Measurements from ENCODE around the gene CRELD1. TPM values are rescaled to one million over a fixed set of nuclear protein-coding genes. Genes with fewer than 3 reads are reported as not detected.
A peak's percentile ranks its signal among the peaks of the same experiment; 100 is the strongest.

CRELD1 gene
- total RNA-seq, 4 donors from 2014 or later, result 54.3 to 80.0 (median 64.6) TPM

GRCh38 chr3:9951126-9951525, 17.5 kb downstream of the CRELD1 start:
- Histone ChIP-seq H3K36me3 (peaks cover 0 to 19% of the 10 kb centered on the region in 2 donors), H3K4me3 (no peak overlapping the region), H3K9me3 (no peaks in the 10 kb centered on the region), H3K27me3 (no peaks in the 10 kb centered on the region), H3K27ac (no peak overlapping the region), H3K4me1 (peaks cover 0 to 40% (median 14%) of the 10 kb centered on the region in 3 donors)
- WGBS, 2 donors (ENCODE audit: low coverage in 1 of 2), result 17 to 27% methylated on average over 2 to 5 of the region's 7 CpGs
- no peak for ATAC-seq
- TF ChIP-seq POLR2AphosphoS5 (IDR thresholded peaks at IDR 0.05), result no peak
- TF ChIP-seq EP300 (IDR thresholded peaks at IDR 0.05), result no peak
- TF ChIP-seq, protein P1, sequence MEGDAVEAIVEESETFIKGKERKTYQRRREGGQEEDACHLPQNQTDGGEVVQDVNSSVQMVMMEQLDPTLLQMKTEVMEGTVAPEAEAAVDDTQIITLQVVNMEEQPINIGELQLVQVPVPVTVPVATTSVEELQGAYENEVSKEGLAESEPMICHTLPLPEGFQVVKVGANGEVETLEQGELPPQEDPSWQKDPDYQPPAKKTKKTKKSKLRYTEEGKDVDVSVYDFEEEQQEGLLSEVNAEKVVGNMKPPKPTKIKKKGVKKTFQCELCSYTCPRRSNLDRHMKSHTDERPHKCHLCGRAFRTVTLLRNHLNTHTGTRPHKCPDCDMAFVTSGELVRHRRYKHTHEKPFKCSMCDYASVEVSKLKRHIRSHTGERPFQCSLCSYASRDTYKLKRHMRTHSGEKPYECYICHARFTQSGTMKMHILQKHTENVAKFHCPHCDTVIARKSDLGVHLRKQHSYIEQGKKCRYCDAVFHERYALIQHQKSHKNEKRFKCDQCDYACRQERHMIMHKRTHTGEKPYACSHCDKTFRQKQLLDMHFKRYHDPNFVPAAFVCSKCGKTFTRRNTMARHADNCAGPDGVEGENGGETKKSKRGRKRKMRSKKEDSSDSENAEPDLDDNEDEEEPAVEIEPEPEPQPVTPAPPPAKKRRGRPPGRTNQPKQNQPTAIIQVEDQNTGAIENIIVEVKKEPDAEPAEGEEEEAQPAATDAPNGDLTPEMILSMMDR (IDR thresholded peaks at IDR 0.05), result no peak
- no peak for TF ChIP-seq POLR2A (IDR thresholded peaks at IDR 0.05)

- ATAC-seq, result no peak
- Histone ChIP-seq H3K4me1 (peaks cover 0 to 36% (median 14%) of the 10 kb centered on the region in 3 donors), H3K4me3 (peak overlapping the region; percentile 53 to 62), H3K9me3 (no peaks in the 10 kb centered on the region), H3K27me3 (no peaks in the 10 kb centered on the region), H3K36me3 (peaks cover 0 to 19% of the 10 kb centered on the region in 2 donors), H3K27ac (no peak overlapping the region)
- TF ChIP-seq POLR2A (IDR thresholded peaks at IDR 0.05) (no peak), POLR2AphosphoS5 (IDR thresholded peaks at IDR 0.05) (no peak)
- TF ChIP-seq, protein P1 (IDR thresholded peaks at IDR 0.05), result no peak
- 8 to 21% methylated on average over 5 to 8 of the region's 10 CpGs for WGBS, 2 donors (ENCODE audit: low coverage in 1 of 2)
Measured at GRCh38 chr3:9951598-9951961, 17.9 kb downstream of the CRELD1 start.

DNA sequence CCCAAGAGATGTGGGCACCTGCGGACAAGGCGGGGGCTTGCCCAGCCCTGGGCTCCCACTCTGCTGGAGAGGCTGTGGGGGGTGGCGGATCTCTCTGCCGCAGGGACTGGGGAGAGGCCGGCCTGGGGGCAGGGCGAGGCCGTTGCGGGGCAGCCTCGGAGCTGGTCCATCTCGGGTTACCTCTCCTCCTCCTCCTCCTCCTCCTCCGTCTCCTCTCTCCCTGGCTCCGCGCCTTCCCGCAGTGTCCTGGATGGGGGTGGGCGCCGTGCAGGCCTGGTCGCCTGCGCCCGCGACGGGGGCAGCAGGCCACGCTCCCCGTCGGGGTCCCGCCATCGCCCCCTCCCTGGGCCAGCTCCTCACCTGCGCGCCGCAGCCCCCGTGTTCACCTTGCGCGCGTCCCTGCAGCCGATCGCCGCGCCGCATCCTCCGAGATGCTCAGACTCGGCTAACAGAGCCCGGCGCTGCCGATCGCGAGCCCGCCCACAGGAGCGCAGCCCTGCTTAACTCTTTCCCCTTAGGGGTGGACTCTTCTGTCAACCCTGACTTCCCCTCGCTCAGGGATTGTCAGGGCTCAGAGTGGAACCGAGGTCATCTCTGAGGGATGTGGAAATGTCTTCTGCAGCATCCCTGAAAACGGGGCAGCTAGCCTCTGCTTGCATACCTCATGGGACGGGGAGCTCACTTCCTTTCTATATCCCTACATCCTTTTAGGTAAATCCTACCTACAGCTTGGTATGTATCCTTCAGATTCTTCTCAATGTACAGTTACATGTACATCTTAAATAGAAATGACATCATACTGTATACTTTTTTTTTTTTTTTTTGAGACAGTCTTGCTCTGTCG, 18.6 kb downstream of the CRELD1 start, which contains the start of gene PRRT3:
PRRT3 (minus strand) TSS at position 447 of the 844 bp plus-strand sequence. CDS start 2,293 bp downstream, outside the sequence.
- 4 to 23% methylated on average over 3 to 26 of the region's 52 CpGs for WGBS, 2 donors (ENCODE audit: low coverage in 1 of 2)

GRCh38 chr3:9955067-9955502, 21.5 kb downstream of the CRELD1 start:
- peaks cover 0 to 16% (median 6%) of the 10 kb centered on the region in 3 donors for H3K4me1 ChIP-seq
- H3K4me3 ChIP-seq, result no peak overlapping the region
- H3K27me3 ChIP-seq, result no peaks in the 10 kb centered on the region
- H3K27ac ChIP-seq, result no peak overlapping the region
- 38 to 54% methylated on average over 4 to 8 of the region's 12 CpGs for WGBS, 2 donors (ENCODE audit: low coverage in 1 of 2)
- TF ChIP-seq POLR2A (IDR thresholded peaks at IDR 0.05), result no peak
- TF ChIP-seq POLR2AphosphoS5 (IDR thresholded peaks at IDR 0.05), result no peak
- TF ChIP-seq, protein P1 (IDR thresholded peaks at IDR 0.05), result no peak
- no peak for TF ChIP-seq EP300 (IDR thresholded peaks at IDR 0.05)
- no peaks in the 10 kb centered on the region for H3K9me3 ChIP-seq
- peaks cover 0 to 16% of the 10 kb centered on the region in 2 donors for H3K36me3 ChIP-seq
- no peak for ATAC-seq

More for the DNA sequence above, 18.6 kb downstream of the CRELD1 start, which contains the start of gene PRRT3:
- Histone ChIP-seq H3K27ac (peak within 1 kb of the TSS in 1 of 4 donors; percentile 30), H3K27me3 (no peaks in the 10 kb centered on the region), H3K36me3 (peaks cover 0 to 19% of the 10 kb centered on the region in 2 donors), H3K4me1 (peaks cover 0 to 30% (median 14%) of the 10 kb centered on the region in 3 donors), H3K9me3 (no peaks in the 10 kb centered on the region), H3K4me3 (peak within 1 kb of the TSS; percentile 53 to 62)
- peak; percentile 62 for ATAC-seq
- TF ChIP-seq POLR2AphosphoS5 (IDR thresholded peaks at IDR 0.05), result no peak
- TF ChIP-seq, protein P1 (IDR thresholded peaks at IDR 0.05), result no peak
- TF ChIP-seq EP300 (IDR thresholded peaks at IDR 0.05), result no peak
- no peak for TF ChIP-seq POLR2A (IDR thresholded peaks at IDR 0.05)

Measured in gastroesophageal sphincter (tissue), 4 donors.